Measurements from ENCODE around the gene FXN.
"Not testable (repeated sequence)": the region's sequence is repeated elsewhere in the genome, so short reads cannot be mapped to it uniquely, and the experiment has no call there.

Gene FXN

DNA sequence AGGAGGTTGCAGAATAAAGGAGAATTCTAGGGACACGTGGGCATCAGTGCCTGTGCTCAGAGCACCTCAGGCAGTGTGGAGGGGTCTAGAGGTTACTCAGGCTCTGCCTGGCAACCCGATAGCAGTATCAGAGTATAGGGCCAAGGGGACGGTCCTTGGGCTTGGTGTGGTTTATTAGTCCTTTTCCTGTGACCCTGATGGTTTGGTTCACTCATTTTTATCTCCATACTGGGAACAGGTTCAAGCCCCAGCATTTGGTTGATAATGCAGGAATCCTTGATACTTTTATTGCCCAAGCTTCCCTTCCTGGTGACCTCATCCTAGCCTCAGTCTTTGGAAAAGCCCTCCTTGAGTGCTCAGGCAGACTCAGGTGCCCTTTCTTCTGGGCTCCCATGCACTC lies 35.5 kb downstream of the FXN start:
- DNase-seq: no peak

DNA sequence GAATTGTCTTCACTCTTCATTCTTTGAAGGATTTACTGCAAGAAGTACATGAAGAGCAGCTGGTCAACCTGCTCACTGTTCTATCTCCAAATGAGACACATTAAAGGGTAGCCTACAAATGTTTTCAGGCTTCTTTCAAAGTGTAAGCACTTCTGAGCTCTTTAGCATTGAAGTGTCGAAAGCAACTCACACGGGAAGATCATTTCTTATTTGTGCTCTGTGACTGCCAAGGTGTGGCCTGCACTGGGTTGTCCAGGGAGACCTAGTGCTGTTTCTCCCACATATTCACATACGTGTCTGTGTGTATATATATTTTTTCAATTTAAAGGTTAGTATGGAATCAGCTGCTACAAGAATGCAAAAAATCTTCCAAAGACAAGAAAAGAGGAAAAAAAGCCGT lies 37.6 kb downstream of the FXN start:
- no peak for DNase-seq

DNA sequence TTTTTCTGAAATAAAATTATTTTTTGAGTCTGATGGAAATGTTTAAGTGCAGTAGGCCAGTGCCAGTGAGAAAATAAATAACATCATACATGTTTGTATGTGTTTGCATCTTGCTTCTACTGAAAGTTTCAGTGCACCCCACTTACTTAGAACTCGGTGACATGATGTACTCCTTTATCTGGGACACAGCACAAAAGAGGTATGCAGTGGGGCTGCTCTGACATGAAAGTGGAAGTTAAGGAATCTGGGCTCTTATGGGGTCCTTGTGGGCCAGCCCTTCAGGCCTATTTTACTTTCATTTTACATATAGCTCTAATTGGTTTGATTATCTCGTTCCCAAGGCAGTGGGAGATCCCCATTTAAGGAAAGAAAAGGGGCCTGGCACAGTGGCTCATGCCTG lies 39.2 kb downstream of the FXN start:
- DNase-seq: no peak

DNA sequence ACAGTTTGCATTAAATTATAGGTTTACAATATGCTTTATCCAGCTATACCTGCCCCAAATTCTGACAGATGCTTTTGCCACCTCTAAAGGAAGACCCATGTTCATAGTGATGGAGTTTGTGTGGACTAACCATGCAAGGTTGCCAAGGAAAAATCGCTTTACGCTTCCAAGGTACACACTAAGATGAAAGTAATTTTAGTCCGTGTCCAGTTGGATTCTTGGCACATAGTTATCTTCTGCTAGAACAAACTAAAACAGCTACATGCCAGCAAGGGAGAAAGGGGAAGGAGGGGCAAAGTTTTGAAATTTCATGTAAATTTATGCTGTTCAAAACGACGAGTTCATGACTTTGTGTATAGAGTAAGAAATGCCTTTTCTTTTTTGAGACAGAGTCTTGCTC lies 41.0 kb downstream of the FXN start:
- DNase-seq: no peak

DNA sequence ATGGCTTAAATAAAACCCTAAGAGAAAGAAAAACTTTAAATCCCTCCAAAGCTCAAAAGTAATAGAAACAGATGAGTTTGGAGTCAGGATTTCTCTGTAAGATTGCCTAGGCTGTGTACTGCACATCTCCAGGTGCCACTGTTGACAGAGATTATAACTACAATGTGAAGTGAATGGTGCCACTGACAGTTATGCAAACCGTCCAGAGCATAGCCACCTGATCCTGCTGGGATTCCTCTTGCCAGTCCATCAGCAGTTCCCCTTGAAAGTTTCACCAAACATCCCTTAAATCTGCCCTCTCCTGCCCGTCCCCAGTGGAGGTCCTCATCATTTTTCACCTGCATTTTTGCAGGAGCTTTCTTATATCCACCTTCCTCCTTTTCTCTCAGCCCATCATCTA lies 42.5 kb downstream of the FXN start:
- no peak for DNase-seq

DNA sequence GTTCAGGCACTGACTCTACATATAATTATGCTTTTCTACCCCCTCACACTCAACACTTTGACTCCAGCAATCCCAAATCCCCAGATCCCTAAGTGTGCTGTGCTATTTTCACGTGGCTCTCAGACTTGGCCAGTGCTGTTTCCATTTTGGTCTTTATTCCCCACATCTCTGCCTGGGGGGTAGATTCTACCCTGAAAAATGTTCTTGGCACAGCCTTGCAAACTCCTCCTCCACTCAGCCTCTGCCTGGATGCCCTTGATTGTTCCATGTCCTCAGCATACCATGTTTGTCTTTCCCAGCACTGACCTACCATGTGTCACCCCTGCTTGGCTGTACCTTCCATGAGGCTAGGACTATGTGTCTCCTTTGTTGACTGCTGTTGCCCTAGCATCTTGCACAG lies 43.0 kb downstream of the FXN start:
- DNase-seq: no peak

DNA sequence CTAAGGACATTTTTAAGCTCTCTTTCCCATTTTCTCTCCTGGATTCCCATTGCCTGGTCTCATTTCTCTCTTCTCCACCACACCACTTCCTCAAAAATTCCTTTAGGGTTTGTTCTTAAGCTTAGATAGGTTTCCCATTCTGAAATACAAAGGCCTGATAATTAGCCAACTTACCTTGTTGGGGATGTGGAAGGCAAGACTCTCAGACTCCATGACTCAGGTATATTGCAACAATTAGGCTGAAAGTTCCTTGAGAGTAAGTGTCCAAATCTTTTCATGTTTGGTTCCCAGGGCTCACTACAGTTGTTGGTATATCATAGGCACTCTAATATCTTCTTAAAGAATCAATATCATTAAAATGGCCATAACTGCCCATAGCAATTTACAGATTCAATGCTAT lies 43.6 kb downstream of the FXN start:
- DNase-seq: no peak

DNA sequence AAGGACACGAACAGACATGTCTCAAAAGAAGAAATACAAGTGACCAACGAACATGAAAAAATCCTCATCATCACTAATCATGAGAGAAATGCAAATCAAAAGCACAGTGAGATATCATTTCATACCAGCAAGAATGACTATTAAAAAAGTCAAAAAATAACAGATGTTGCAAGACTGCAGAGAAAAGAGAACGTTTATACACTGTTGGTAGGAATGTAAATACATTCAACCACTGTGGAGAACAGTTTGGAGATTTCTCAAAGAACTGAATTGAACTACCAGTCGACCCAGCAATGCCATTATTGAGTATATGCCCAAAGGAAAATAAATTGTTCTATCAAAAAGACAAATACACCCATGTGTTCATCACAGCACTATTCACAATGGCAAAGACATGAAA lies 45.7 kb downstream of the FXN start:
- no peak for DNase-seq

DNA sequence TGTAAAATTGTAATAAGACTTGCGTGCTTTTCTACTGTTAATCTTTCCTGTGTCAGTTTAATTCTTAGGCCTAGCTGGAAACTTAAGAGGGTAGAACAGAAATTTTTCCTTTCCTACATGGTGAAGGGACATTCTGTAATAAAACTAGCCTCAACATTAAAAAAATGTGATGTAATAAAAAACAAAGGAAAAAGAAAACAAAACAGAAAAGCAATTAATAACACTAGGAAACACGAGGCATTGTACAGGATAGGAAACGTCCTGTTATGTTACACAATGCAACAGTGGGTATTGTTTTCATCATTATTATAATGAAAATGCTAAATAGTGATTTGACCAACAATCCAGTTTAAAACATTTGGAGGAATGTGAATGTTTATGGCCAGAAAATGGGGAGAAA lies 47.8 kb downstream of the FXN start:
- no peak for DNase-seq

DNA sequence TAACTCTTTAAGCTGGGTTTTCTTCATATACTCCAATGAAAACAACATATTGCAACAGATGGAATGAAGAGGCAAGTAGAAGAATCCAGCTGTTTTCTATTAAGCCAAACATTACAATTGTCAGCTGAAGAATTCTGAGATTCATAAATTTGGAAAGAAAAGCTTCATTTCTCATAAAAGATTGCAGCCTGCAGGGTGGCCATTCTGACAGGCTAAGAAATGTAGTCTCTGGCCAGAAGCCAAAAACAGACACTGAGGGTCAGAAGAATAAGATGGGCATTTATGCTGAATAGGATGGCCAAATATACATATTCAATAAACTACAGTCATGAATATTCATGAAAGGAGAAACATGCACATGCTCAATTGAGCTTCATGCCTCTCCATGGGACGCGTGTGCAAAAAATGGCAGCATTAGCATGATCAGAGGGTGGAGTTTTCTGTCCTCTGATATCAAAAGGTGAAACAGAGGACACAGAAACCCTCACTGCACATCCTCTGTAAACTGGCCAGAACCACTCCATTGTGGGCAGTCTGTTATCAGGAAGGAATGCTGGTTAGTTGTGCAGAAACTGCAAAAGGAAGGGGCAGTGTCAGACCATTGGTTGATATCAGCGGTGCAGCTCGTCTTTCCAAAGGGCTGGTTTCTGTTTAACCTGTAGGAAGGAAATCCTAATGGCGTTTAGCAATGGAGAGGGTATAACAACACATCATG lies 50.2 kb downstream of the FXN start:
- DNase-seq: no peak

DNA sequence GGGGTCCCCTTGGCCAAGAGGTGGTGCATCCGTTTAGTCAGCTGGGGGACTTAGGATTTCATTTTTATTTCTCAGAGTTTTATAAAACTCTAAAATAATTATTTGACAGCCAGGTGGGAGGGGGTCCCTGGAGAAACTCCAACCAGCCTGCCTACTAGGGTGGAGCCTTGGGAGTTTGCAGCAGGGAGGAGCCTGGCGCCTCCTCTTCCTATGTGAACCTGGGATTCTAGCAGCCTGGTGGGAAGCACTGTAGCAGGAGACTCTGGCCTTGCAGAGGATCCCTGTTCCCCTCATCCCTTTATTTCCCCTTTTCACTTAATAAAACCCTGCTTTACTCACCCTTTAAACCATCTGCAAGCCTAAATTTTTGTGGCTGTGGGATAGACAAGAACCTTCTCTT lies 50.8 kb downstream of the FXN start:
- no peak for DNase-seq

DNA sequence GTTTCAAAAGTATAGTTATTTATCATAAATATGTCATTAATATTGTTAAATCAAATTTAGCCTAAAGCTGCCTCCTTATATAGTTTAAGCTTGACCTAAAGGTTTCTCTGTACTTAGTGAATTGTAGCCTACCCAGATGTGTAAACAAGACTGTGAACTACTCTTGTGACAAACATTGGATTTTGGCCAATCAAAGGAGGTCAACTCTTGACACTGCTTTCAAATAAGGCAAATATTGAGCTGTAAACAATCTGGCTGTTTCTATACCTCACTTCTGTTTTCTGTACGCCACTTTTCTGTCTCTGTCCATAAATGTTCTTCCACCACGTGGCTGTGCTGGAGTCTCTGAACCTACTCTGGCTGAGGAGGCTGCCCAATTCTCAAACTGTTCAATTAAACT lies 51.2 kb downstream of the FXN start:
- DNase-seq: no peak

DNA sequence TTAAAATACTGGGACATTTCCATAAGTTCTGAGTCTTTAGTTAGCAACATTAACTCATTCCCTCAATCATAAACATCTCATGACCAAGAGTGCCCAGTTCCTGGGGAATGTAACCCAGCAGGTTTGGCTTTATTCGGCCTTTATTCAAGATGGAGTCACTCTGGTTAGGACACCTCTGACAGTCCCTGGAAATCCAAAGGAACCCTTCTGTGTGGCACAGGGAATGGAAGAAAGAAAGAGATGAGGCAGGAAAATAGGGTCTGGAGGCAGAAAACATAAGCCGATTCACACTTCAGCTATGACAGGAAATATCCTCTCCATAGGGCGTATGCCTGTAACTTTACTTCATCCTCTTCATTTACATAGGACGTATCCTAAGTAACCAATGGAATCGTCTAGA lies 53.5 kb downstream of the FXN start:
- DNase-seq: no peak

DNA sequence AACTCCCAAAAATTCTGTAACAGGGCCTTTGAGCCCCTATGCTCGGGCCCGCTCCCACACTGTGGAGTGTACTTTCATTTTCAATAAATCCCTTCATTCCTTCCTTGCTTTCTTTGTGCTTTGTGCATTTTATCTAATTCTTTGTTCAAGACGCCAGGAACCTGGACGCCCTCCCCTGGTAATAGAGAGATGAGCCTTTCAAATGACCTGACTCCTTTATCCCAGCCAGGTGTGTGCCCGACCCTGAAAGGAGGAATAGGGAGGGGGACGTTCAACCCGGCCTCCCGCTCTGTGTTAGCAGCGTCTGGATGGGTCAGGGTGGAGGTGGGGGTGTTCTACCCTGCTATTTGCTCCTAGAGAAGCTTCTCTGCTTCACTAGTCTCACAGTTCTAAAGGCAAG lies 53.9 kb downstream of the FXN start:
- no peak for DNase-seq

DNA sequence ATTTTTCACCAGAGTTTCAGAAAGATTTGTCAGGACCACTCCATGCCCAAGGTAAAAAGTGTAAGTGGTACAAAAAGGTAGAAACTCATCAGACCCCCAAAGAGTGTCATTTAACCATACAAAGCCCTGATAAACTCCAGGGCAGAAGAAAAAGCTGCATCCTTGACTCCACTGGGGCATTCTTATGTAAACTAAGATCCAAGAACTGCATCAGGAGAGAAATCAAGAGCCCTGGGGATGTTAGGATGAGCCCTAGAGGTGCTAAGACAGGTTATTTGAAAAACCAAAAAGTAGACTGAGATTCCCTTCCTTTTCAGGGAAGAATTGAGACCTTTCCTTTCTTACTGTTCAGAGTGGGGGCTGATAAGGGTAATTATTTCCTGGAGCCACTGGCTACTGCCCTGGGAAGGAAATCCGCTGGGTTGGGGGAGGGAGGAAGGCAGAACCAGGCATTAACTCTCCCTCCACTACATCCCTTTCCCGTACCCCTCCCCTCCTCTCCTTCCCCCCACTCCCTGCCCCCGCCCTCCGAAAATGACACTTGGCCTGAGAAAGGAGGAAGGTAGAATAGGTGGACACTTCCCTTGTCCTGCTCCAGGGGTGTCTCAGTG lies 54.7 kb downstream of the FXN start:
- DNase-seq: no peak

DNA sequence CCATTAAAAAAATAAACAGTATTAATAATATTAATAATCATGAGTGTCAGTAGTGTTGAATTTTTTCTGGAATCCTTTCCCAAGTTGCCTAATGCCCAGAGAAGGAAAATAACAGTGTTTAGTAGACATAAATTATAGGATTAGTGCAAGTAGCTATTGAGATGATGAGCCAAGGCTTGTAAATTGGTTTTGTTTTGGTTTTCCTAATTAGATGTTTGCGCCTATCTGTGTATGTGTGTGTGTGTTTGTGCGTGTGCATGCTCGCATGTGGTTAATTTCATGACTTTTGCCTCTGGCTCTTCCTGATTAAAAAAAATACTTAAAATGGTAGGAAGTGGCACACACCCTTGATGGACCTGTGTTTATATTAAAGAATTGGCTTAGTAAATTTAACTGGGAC lies 55.4 kb downstream of the FXN start:
- no peak for DNase-seq

DNA sequence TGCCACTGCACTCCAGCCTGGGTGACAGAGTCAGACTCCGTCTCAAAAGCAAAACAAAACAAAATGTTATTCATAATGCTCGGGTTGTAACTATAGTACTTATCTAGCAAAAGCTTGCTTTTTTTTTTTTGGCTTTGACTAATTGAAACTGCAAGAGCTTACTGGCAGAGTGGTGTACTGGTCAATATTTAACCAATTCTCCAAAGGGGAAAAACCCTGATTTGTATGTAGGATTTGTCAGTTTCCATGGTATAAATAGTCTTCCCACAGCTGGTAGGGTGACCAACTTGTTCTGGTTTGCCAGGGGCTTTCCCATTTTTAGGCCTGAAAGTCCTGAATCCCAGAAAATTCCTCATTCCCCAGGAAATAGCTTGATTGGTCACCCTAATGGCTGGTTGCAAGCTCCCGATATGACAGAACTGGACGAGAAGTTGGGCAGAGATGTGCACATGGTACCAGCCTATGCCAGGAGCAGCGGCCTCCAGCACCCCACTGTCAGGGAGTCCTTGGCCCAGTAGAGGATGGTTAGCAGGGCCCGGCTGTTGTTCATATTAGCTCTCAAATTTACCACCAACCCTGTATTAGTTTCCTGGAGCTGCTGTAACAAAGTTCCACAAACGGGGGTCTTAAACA lies 58.0 kb downstream of the FXN start:
- no peak for DNase-seq

DNA sequence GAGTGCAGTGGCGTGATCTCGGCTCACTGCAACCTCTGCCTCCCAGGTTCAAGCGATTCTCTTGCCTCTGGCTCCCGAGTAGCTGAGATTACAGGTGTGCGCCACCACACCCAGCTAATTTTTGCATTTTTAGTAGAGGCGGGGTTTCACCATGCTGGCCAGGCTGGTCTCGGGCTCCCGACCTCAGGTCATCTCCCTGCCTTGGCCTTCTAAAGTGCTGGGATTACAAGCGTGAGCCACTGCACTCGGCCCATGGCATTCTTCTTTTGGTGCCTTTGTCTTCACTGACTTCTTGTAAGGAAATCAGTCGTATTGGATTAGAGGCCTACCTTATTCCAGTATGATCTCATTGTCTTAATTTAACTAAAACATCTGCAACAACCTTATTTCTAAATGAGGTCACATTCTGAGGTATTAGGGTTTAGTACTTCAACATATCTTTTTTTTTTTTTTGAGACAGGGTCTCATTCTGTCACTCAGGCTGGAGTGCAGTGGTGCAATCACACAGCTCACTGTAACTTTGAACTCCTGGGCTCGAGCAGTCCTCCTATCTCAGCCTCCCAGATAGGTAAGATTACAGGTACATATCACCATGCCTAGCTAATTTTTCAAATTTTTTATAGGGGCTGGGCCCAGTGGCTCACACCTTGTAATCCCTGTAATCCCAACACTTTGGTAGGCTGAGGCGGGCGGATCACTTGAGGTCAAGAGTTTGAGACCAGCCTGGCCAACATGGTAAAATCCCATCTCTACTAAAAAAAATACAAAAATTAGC lies 59.0 kb downstream of the FXN start:
- DNase-seq: not testable (repeated sequence)

DNA sequence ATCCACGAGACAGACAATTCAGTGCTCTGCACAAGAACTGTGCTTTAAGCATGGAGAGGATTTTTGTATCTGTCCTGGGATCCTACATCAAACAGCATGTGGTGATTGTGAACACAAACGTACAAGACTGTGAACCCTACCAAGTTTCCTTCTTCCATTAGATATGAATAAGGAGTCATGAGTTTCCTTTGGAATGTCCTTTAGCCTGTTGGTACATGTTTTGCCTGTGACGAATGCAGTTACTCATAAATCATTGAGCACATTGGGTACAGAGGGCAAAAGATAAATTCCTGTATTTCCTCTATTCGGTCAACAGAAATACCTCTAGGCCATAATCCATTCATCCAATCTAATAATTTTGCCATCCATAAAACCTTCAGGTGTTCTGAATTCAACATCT lies 61.5 kb downstream of the FXN start:
- no peak for DNase-seq

DNA sequence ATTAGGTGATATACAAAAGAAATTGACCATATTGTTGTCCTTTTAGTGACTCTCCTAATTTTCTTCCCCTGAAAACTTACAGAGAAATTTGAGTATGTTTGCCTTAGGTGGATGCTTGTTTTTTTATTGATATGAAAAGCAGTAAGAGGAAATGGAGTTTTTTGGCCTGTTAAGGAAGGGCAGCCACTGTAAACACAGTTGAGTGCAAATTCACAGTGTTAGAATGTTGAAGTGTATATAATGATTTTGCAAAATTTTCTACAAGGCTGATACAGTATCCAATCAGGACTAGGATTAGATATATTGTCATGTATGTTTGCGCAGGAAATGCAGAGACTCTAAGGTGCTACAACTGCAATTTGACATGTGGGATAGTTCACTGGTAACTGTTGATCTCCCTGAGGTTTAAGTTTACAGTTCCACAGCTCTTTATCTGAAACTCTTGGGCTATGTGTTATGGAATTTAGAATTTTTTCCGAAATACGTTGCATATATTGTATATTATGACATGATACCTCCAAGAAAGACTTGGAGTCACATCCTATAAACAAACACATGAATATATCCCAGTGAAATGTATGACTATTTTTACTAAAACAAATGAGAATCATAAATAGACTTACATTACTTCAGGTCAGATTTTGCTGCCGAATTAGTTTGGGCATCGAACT lies 62.5 kb downstream of the FXN start:
- DNase-seq: no peak

DNA sequence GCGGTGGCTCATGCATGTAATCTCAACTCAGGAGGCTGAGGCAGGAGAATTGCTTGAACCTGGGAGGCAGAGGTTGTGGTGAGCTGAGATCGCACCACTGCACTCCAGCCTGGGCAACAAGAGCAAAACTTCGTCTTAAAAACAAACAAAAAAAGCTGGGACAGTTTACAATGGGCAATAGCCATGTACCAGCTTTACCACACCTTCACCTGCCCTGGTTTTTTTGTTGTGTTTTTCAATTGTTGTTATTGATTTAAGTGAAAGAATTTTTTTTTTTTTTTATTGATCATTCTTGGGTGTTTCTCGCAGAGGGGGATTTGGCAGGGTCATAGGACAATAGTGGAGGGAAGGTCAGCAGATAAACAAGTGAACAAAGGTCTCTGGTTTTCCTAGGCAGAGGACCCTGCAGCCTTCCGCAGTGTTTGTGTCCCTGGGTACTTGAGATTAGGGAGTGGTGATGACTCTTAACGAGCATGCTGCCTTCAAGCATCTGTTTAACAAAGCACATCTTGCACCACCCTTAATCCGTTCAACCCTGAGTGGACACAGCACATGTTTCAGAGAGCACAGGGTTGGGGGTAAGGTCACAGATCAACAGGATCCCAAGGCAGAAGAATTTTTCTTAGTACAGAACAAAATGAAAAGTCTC lies 67.9 kb downstream of the FXN start:
- DNase-seq: not testable (repeated sequence)

DNA sequence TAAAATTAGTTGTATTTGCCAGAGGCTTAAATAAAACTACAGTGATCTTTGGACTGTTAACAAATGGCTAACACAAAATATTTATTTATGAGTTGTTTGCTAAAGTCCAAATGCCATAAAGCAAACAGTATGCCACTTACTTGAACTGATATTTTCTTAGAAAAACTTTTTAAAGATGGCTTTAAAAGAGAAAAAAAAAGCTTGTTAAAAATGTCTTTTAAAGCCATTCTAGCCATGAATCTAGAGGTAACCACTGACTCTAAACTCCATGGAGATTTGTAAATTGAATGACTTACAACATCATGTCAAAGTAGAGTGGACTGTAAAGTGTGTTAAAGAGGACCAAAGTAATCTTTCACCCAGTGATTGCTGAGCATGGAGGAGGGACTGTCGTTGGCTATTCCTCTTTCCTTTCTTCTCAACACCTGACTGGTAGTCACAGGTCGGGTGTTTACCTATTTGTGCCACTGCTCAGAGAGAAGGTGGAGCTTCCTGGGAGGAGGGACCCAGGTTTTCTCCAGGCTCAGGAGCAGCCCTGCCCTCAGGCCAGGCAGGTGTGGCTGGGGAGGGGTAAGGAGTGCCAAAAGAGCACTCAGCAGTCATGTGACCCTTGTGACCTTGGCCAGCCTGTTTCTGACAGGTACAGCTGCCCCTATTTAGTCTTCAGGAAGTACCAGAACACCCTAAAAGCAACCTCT lies 69.4 kb downstream of the FXN start:
- DNase-seq: no peak

Data from CD4-positive, alpha-beta T cell treated with Interferon alpha-2 for 1 hour (primary cell).